ENCODE data around the gene MARF1. TPM values are rescaled to one million over a fixed set of nuclear protein-coding genes. Genes with fewer than 3 reads are reported as not detected.
"Not testable (repeated sequence)": the region's sequence is repeated elsewhere in the genome, so short reads cannot be mapped to it uniquely, and the experiment has no call there.

Gene MARF1
- total RNA-seq, 4 donors from 2014 or later, result 32.0 to 52.6 (median 41.1) TPM

- Histone ChIP-seq H3K27me3 (no peaks in the 10 kb centered on the region), H3K27ac (peak overlapping the region; percentile 92 to 98 (median 96)), H3K4me1 (peaks cover 4 to 40% (median 27%) of the 10 kb centered on the region in 4 donors), H3K4me3 (peak overlapping the region; percentile 89 to 98 (median 93)), H3K36me3 (no peaks in the 10 kb centered on the region), H3K9me3 (no peaks in the 10 kb centered on the region)
- intact Hi-C loops (cut with DNase I; ENCODE audit: low total_unique reads) (no loop called here), in situ Hi-C loops (cut with MboI; ENCODE audit: low pct_ligation_motif_present in 1 of 4, low pct_unique_long_range_greater_than_20kb in 1 of 4, low sequenced_read_pairs in 3 of 4) (no loop called here)
- 0 to 4% methylated on average over 8 to 18 of the region's 18 CpGs for WGBS, 2 donors (ENCODE audit: low coverage in 1 of 2)
- TF ChIP-seq POLR2AphosphoS5 (IDR thresholded peaks at IDR 0.05), result no peak
- no peak for TF ChIP-seq CTCF (IDR thresholded peaks at IDR 0.05)
- no peak for TF ChIP-seq POLR2A (IDR thresholded peaks at IDR 0.05)
- TF ChIP-seq EP300 (IDR thresholded peaks at IDR 0.05; ENCODE audit: low read depth), result no peak
- DNase-seq, result no peak
Measured at GRCh38 chr16:15650698-15651171, 7.8 kb upstream of the MARF1 start.

DNA sequence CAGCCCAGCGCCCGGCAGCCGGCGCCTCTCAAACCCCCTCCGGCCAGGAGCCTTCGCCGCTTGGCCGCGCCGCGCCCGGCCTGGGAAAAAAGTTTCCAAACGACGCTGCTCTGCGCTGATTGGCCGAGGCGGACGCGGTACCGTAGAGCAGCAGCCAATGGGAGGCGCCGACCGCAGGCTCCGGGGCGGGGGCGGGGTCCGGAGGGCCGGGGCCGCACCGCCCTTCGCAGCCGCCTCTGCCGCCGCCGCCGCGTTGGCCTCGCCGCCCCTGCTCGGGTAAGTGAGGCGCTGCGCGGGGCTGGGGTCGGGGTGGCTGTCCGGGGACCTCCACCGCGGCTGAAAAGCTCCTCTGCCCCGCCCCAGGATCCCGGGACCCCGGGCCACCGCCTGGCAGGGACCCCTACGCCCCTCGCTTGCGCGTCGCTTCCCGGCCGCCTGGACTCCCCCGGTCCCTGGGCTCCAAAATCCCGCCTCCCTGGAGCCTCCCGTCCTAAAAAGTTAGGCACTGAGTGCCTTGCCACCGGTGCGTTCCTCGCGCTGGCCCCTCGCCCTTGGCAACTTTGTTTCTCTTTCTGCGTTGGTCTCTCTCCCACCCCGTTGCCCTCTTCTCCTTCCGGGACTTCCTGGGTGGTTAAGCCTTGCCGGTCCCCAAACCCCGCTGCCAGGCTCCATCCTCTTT lies 7.2 kb upstream of the MARF1 start, which contains the start of gene NDE1:
Gene NDE1, plus strand, starts transcription at position 227 of the 679 bp plus-strand sequence. CDS start 14,534 bp downstream, outside the sequence.
- Histone ChIP-seq H3K4me3 (peak within 1 kb of the TSS; percentile 89 to 98 (median 93)), H3K27ac (peak within 1 kb of the TSS; percentile 92 to 98 (median 96)), H3K36me3 (no peaks in the 10 kb centered on the region), H3K27me3 (no peaks in the 10 kb centered on the region), H3K4me1 (peaks cover 4 to 42% (median 27%) of the 10 kb centered on the region in 4 donors), H3K9me3 (no peaks in the 10 kb centered on the region)
- 0 to 2% methylated on average over 9 to 37 of the region's 71 CpGs for WGBS, 2 donors (ENCODE audit: low coverage in 1 of 2)
- DNase-seq, result peak; percentile 94
- TF ChIP-seq POLR2A (IDR thresholded peaks at IDR 0.05) (peak; percentile 54), POLR2AphosphoS5 (IDR thresholded peaks at IDR 0.05) (peak in 2 of 3 donors; percentile 57 to 75), CTCF (IDR thresholded peaks at IDR 0.05) (no peak)
- intact Hi-C loops (cut with DNase I; ENCODE audit: low total_unique reads), result no loop called here
- in situ Hi-C loops (cut with MboI; ENCODE audit: low pct_ligation_motif_present in 1 of 4, low pct_unique_long_range_greater_than_20kb in 1 of 4, low sequenced_read_pairs in 3 of 4), result no loop called here

DNA sequence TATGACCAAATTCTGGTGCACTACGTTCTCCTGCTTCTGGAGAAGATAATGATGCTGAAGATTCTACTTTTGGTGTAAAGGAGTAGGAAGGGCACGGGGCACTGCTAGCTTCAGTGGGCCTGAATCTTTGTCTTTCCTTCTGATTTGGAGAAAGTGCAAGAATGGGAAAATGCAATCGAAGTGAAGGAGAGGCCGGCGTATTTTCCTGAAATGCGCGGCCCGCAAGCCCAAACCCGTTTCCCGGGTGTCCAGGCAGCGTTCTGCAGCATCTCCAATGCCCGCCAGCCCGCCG lies 6.7 kb upstream of the MARF1 start:
- intact Hi-C loops (cut with DNase I; ENCODE audit: low total_unique reads), result no loop called here
- Histone ChIP-seq H3K27ac (peak overlapping the region; percentile 92 to 98 (median 96)), H3K36me3 (no peaks in the 10 kb centered on the region), H3K27me3 (no peaks in the 10 kb centered on the region), H3K4me1 (peaks cover 4 to 47% (median 27%) of the 10 kb centered on the region in 4 donors), H3K9me3 (no peaks in the 10 kb centered on the region), H3K4me3 (peak overlapping the region in 3 of 4 donors; percentile 89 to 98 (median 95))
- in situ Hi-C loops (cut with MboI; ENCODE audit: low pct_ligation_motif_present in 1 of 4, low pct_unique_long_range_greater_than_20kb in 1 of 4, low sequenced_read_pairs in 3 of 4), result no loop called here
- TF ChIP-seq POLR2A (IDR thresholded peaks at IDR 0.05), result no peak
- no peak for TF ChIP-seq EP300 (IDR thresholded peaks at IDR 0.05; ENCODE audit: low read depth)
- no peak for TF ChIP-seq POLR2AphosphoS5 (IDR thresholded peaks at IDR 0.05)
- no peak for TF ChIP-seq CTCF (IDR thresholded peaks at IDR 0.05)
- WGBS, 2 donors (ENCODE audit: low coverage in 1 of 2), result 0 to 2% methylated on average over 1 to 14 of the region's 14 CpGs
- no peak for DNase-seq

GRCh38 chr16:15649311-15649710 lies 6.4 kb upstream of the MARF1 start:
- Histone ChIP-seq H3K4me1 (peaks cover 4 to 51% (median 29%) of the 10 kb centered on the region in 4 donors), H3K4me3 (peak overlapping the region in 2 of 4 donors; percentile 89 to 95), H3K27ac (peak overlapping the region; percentile 92 to 98 (median 96))
- DNase-seq; in situ Hi-C loops (cut with MboI; ENCODE audit: low pct_ligation_motif_present in 1 of 4, low pct_unique_long_range_greater_than_20kb in 1 of 4, low sequenced_read_pairs in 3 of 4); intact Hi-C loops (cut with DNase I; ENCODE audit: low total_unique reads); H3K27me3 ChIP-seq; H3K9me3 ChIP-seq; H3K36me3 ChIP-seq: not testable (repeated sequence)
- WGBS, 2 donors (ENCODE audit: low coverage in 1 of 2), result 55 to 59% methylated on average over 13 to 17 of the region's 17 CpGs

All from transverse colon (tissue), 4 donors.